Endometrial microvascular endothelial cells (primary cell): ENCODE data around the gene OR4C45. TPM values are rescaled to one million over a fixed set of nuclear protein-coding genes. Genes with fewer than 3 reads are reported as not detected.
"Not testable (repeated sequence)": the region's sequence is repeated elsewhere in the genome, so short reads cannot be mapped to it uniquely, and the experiment has no call there.

ENCODE experiments used
- in situ Hi-C: cut with HindIII; loops from 2 replicates; pipeline ENCODE4 v1.10.0; 2017; ENCODE audit warnings: low sequenced_read_pairs, low pct_unique_long_range_greater_than_20kb; ENCODE audit errors: inconsistent ontology term
- total RNA-seq: library from RNA; depleted of rRNA; stranded (reverse); fragments of >200 nt; gene quantifications from one replicate; pipeline ENCODE4 v1.2.3, GENCODE V29; 2015; ENCODE audit errors: inconsistent ontology term

Gene OR4C45
- total RNA-seq = not detected

DNA sequence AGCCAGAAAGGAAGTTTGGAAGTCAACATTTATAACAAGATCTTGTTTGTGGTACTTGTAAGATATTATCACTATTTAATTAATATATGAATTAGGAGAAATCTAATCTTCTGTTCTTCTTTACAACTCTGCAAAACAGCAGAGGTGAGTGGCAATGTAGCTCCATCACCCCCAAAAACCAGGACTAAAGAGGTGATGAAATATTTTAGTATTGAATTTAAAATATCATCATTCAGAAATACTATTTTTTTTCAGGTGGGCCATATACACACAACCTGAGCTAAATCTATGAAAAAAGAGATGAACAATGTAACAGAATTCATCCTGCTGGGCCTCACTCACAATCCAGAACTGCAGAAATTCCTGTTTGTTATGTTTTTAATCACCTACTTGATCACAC, at the start of gene OR4C45:
Gene OR4C45 (plus strand): TSS at position 301 of the 400 bp plus-strand sequence.
- in situ Hi-C loops = no loop called here

DNA sequence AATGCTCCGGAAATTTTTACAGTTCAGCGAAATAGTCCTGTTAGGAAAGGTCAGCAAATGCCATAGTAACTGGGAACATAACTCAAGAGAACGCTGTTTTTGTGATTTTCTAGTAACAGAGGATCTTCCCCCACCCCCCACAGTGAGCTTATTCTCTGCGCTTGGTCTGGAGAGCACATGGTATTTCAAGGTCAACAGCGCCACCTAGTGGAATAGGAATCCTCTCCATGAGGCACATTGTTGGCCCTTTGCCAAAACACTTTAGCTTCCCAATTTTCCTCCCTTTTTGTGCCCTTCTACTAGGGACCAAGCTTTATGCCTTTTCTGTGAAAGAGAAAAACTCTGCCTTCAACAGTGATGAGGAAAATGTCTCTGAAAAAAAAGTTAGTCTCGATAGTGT, 37.1 kb upstream of the OR4C45 start:
- in situ Hi-C loops = no loop called here

DNA sequence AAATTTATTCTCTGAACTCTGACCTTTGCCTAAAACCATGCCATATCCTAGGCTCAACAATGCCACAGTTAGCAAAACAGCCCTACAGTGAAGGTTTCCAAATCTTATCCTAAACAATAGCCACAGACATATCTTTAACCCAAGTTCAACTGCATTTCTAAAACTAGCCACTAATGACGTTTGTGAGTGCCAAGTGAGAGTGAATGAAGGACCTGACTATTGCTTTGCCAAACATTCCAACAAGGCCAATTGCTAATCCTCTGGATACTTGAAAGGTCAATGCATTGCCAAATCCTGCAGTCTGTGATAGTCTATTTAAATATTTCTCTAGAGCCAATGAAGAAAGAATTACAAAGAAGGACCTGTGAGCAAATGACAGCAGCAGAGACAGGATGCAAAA, 2.5 kb upstream of the OR4C45 start:
- in situ Hi-C loops = no loop called here

DNA sequence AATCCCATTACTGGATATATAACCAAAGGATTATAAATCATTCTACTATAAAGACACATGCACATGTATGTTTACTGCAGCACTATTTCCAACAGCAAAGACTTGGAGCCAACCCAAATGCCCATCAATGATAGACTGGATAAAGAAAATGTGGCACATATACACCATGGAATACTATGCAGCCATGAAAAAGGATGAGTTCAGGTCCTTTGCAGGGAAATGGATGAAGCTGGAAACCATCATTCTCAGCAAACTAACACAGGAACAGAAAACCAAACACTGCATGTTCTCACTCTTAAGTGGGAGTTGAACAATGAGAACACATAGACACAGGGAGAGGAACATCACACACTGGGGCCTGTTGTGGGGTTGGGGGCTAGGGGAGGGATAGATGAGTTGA, 3.6 kb downstream of the OR4C45 start:
- in situ Hi-C loops = not testable (repeated sequence)

DNA sequence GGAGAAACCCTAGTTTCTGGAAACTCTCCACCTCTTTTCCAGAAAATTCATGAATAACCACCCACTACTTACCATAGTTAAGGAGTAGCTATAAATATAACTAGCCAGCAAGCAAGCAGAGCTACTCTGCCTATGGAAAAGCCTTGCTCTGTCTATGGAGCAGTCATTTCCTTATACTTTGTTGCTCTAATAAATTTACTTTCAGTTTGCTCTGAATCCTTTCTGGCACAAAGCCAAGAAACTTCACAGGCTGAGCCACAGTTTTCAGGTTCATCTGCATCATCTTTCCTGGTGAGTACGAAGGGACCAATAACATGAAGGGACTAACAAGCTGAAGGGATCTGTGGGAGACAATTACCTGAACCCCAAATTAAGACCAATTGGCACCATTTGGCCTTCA, 4.6 kb downstream of the OR4C45 start:
- in situ Hi-C loops = no loop called here

DNA sequence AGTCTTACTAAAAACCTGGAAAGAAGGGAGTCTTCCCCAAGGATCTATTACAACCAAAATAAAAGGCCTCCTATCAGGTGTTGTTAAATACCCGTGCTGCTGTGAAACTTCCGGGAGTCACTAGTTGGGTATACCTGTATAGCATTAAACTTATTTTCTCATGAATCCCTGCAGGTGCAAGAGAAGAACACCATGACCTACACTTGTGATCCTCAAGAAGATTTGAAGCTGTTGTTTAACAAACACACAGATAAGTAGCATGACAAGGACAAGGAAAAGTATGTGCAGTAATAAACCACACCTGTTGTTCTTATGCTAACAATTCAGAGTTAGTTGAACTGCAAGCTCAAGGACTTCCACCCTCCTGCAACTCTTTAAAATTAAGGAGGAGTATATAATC, 12.0 kb downstream of the OR4C45 start:
- in situ Hi-C loops = no loop called here

DNA sequence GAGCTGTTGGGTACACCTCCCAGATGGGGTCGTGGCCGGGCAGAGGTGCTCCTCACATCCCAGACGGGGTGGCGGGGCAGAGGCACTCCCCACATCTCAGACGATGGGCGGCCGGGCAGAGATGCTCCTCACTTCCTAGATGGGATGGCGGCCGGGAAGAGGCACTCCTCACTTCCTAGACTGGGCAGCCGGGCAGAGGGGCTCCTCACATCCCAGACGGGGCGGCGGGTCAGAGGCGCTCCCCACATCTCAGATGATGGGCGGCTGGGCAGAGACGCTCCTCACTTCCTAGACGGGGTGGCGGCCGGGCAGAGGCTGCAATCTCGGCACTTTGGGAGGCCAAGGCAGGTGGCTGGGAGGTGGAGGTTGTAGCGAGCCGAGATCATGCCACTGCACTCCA, 30.4 kb downstream of the OR4C45 start:
- in situ Hi-C loops = not testable (repeated sequence)

DNA sequence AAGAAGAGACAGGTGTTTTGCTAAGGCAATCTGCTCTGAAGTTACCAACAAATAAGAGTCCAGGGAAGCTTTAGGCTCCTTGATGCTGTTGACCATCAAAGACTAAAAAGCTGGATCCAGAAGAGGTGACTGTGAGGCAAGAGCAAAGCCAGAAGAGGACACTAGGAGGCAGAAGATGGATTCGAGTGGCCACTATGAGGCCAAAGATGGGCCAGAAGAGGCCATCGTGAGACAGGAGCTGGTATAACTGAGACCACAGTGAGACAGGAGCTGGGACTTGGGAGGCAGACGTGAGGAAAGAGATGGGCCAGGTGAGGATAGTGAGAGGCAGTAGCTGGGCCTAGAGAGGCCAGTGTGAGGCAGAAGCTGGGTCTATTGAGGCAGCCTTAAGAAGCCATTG, 37.7 kb downstream of the OR4C45 start:
- in situ Hi-C loops = no loop called here

DNA sequence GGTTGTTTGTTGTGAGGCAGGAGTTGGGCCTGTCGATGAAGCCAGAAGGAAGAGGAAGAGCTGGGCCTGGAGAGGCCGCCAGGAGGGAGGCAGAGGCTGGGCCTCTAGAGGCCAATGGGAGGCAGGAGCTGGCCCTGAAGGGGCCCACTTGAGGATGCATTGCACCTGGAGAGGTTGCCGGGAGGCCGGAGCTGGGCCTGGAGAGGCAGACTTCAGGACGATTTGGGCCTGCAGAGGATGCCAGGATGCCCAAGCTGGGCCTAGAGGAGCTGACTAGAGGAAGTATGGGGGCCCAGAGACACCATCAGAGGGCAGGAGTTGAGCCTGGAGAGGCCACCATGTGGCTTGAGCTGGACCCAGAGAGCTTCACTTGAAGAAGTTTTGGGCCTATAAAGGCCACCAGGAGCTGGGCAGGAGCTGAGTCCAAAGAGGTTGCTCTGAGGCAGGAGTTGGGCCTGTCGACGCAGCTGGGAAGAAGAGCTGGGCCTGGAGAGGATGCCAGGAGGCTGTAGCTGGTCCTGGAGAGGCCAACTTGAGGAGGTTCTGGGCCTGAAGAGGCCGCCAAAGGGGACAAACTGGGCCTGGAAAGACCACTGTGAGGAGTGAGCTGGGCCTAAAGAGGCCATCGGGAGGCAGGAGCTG, 39.0 kb downstream of the OR4C45 start:
- in situ Hi-C loops = no loop called here

DNA sequence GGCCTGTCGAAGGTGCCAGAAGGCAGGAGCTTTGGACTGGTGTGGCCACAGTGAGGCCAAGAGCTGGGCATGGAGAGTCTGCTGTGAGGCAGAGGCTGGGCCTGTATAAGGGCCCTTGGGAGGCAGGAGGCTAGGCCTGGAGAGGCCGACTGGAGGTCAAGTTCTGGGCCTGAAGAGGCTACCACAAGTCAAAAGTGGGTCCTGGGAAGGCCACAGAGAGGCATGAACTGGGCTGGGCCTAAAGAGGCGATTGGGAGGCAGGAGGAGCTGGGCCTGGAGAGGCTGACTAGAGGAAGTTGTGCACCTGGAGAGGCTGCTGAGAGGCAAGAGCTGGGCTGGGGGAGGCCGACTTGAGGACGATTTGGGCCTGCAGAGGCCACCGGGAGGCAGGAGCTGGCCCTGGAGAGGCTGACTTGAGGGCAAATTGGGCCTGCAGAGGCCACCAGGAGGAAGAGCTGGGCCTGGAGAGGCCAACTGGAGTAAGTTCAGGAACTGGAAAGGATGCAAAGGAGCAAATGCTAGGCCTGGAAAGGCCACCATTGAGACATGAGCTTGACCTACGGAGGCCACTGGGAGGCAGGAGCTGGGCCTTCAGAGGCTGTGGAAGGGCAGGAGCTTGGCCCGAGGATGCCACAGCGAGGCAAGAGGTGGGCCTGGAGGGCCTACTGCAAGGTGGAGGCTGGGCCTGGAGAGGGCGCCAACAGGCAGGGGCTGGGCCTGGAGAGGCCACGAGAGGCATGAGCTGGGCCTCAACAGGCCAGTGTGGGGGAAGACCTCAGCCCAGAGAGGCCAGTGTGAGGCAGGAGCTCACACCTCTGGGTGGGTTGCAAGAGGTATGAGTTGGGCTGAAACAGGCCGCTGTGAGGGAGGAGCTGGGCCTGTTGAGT, 39.8 kb downstream of the OR4C45 start:
- in situ Hi-C loops = no loop called here

DNA sequence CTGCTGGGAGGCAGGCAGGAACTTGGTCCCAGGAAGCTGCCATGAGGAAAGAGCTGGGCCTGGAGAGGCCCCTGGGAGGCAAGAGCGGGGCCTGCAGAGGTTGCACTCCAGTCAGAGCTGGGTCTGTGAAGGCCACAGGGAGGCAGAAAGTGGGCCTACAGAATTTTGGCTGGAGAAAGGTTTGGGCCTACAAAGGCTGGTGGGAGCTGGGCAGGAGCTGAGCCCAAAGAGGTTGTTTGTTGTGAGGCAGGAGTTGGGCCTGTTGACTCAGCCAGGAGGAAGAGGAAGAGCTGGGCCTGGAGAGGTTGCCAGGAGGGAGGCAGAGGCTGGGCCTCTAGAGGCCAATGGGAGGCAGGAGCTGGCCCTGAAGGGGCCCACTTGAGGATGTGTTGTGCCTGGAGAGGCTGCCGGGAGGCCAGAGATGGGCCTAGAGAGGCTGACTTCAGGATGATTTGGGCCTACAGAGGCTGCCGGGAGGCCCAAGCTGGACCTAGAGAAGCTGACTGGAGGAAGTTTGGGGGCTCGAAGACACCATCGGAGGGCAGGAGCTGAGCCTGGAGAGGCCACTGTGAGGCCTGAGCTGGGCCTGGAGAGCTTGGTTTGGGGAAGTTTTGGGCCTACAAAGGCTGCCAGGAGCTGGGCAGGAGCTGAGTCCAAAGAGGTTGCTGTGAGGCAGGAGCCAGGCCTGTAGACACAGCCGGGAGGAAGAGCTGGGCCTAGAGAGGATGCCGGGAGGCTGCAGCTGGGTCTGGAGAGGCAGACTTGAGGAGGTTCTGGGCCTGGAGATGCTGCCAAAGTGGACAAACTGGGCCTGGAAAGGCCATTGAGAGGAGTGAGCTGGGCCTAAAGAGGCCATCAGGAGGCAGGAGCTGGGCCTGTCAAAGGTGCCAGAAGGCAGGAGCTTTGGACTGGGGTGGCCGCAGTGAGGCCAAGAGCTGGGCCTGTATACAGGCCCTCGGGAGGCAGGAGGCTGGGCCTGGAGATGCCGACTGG, 40.7 kb downstream of the OR4C45 start:
- in situ Hi-C loops = no loop called here

DNA sequence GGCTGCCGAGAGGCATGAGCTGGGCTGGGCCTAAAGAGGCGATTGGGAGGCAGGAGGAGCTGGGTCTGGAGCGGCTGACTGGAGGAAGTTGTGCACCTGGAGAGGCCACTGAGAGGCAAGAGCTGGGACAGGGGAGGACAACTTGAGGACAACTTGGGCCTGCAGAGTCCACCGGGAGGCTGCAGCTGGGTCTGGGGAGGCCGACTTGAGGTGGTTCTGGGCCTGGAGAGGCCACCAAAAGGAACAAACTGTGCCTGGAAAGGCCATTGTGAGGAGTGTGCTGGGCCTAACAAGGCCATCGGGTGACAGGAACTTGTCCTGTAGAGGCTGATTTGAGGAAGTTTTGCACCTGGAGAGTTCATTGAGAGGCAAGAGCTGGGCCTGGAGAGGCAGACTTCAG, 41.5 kb downstream of the OR4C45 start:
- in situ Hi-C loops = no loop called here

DNA sequence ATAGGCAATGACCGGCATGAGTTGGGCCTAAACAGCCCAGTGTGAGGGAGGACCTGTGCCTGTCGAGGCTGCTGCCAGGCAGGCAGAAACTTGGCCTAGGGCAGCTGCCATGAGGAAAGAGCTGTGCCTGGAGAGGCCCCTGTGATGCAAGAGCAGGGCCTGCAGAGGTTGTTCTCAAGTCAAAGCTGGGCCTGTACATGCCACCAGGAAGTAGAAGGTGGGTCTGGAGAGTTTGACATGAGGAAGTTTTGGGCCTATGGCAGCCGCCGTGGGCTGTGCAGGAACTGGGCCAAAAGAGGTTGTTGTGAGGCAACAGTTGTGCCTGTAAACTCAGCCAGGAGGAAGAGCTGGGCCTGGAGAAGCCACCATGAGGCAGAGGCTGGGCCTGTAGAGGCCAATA, 43.2 kb downstream of the OR4C45 start:
- in situ Hi-C loops = no loop called here

DNA sequence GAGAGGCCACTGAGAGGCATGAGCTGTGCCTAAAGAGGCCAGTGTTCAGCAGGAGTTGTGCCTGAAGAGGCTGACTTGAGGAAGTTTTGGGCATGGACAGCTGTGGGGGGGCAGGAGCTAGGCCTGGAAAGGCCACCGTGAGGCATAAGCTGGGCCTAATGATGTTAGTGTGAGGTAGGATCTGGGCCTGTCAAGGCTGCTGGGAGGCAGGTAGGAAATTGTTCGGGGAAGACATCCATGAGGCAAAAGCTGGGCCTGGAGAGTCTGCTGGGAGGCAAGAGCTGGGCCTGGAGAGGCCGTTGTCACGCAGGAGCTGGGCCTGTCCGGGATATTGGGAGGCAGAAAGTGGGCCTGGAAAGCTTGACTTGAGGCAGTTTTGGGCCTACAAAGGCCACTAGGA, 44.9 kb downstream of the OR4C45 start:
- in situ Hi-C loops = no loop called here

DNA sequence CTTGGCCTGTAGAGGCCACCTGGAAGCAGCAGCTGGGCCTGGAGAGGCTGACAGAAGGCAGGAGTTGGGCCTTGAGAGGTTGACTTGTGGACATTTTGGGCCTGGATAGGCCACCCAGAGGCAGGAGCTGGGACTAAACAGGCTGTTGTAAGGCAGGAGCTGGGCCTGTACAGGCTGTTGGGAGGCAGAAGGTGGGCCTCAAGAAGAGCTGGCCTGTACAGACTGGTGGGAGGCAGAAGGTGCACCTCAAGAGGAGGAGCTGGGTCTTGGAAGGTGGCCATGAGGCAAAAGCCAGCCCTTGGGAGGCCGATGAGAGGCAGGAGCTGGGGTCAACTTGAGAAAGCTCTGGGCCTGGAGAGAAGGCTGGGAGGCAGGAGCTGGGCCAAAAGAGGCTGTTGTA, 45.3 kb downstream of the OR4C45 start:
- in situ Hi-C loops = no loop called here

DNA sequence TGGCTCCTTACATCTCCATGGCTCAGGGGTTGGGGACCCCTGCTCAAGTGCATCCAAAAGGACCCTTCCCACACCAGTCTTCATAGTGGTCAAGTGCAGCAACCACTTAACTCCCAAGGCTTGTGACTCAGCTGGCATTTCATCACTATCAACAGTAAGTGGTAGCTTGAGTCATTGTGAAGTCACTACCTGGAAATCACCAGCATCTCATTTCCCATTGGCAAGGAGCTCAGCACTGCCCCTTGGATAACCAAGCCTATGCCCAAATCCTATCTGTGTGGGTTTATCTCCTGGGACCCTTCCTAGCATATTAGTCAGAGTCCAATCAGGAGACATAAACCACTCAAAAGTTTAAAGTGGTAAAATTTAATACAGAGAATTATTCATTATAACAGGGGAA, 46.3 kb downstream of the OR4C45 start:
- in situ Hi-C loops = not testable (repeated sequence)

DNA sequence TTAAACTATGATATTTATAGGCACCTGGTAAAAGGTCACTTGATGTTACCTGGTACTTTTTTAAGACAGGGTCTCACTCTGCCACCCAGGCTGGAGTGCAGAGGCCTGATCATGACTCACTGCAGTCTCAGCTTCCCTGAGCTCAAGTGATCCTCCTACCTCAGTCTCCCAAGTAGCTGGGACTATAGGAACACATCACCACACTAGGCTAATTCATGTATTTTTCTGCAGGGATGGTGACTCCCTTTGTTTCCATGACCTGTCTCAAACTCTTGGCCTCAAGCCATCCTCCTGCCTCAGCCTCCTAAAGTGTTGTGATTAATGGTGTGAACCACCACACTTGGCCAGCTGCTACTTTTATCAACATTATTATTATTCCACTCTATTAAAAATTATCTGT, 47.6 kb downstream of the OR4C45 start:
- in situ Hi-C loops = no loop called here
